ENCODE measurements around the gene CPA4.

Gene CPA4

DNA sequence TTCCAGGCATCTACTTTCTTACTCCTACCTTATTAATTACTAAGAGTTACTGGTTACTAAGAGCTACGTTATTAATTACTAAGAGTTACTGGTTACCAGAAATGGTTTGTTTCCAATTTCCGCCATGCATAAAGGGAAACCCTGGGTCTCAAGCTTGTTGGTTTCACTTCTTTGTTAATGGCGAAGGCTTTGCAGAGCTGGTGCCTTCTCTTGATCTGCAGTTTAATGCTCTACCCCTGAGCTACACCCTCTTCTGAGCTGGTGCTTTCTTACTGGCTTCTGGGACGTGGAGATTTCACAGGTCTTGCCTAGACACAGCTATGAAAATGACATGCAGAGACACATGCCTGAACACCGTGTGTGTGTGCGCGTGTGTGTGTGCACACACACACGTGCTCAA lies 560 bp downstream of the CPA4 start:
- H3K9me3 ChIP-seq (replicated peaks; ENCODE audit: low read length): no peaks in the 10 kb centered on the region
- H3K4me3 ChIP-seq (ENCODE audit: low read length): peak overlapping the region; percentile 34
- peaks cover 6% of the 10 kb centered on the region for H3K27me3 ChIP-seq (ENCODE audit: control insufficient read depth, insufficient read depth, low read length)
- H3K4me1 ChIP-seq (ENCODE audit: control insufficient read depth, insufficient read depth, low read length): peaks cover 47% of the 10 kb centered on the region
- H3K36me3 ChIP-seq (ENCODE audit: insufficient read depth, low read length): no peaks in the 10 kb centered on the region
- peak overlapping the region; percentile 5 for H3K9ac ChIP-seq (ENCODE audit: low read depth, low read length)
- H3K4me2 ChIP-seq (ENCODE audit: low read length): peak overlapping the region; percentile 47

DNA sequence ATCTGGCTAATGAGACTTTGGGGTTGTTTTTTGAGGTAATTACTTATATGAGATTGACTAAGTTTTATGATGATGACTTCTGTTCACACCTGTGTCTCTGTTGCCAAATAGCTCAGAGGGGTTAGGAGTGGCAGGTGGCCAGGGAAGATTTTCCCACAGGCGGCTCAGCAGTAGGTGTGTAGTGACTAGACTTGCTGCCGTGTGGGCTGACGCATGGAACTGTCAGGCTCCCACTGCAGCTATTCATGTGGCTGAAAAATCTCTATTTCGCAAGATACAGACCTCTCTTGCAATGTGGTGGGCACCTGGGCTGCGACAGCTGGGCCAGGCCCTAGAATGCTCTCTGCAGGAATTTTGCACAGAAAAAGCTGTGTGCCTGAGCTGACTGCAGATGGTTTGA lies 1.4 kb downstream of the CPA4 start:
- Histone ChIP-seq H3K9ac (ENCODE audit: low read depth, low read length) (no peak overlapping the region), H3K9me3 (replicated peaks; ENCODE audit: low read length) (no peaks in the 10 kb centered on the region), H3K27me3 (ENCODE audit: control insufficient read depth, insufficient read depth, low read length) (peaks cover 7% of the 10 kb centered on the region), H3K4me1 (ENCODE audit: control insufficient read depth, insufficient read depth, low read length) (peaks cover 47% of the 10 kb centered on the region), H3K36me3 (ENCODE audit: insufficient read depth, low read length) (no peaks in the 10 kb centered on the region), H3K4me3 (ENCODE audit: low read length) (no peak overlapping the region), H3K4me2 (ENCODE audit: low read length) (no peak overlapping the region)

DNA sequence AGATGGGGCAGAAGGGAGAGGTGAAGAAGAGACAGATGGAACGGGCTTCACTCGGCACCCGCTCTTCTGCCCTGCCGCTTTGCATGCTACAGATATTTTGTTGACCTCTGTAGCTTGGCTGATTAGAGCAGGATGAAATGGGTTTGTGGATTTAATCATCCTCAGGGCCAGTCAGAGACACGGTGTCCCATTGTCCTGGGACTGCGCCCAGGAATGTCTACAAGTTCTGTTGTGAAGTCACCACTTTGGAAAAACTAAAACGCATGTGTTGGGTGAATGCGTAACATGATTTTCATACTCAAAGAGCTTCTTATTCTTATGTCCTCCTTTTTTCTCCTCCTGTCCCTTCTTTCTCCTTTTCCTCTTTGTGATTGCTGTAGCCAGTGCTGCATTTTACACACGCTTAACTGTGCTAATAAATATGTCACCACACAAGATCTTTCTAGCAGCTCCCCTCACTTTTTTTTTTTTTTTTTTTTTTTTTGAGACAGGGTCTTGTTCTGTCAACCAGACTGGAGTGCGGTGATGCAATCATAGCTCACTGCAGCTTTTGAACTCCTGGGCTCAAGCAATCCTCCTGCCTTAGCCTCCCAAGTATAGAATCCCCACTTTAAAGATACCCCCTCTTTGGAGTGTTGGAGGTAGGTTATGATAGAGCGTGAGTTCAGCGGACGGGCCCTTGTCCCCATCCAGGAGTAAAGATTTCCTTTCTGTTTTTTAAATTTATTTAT lies 3.4 kb downstream of the CPA4 start:
- Histone ChIP-seq H3K36me3 (ENCODE audit: insufficient read depth, low read length) (no peaks in the 10 kb centered on the region), H3K4me3 (ENCODE audit: low read length) (no peak overlapping the region), H3K27me3 (ENCODE audit: control insufficient read depth, insufficient read depth, low read length) (peaks cover 7% of the 10 kb centered on the region)

DNA sequence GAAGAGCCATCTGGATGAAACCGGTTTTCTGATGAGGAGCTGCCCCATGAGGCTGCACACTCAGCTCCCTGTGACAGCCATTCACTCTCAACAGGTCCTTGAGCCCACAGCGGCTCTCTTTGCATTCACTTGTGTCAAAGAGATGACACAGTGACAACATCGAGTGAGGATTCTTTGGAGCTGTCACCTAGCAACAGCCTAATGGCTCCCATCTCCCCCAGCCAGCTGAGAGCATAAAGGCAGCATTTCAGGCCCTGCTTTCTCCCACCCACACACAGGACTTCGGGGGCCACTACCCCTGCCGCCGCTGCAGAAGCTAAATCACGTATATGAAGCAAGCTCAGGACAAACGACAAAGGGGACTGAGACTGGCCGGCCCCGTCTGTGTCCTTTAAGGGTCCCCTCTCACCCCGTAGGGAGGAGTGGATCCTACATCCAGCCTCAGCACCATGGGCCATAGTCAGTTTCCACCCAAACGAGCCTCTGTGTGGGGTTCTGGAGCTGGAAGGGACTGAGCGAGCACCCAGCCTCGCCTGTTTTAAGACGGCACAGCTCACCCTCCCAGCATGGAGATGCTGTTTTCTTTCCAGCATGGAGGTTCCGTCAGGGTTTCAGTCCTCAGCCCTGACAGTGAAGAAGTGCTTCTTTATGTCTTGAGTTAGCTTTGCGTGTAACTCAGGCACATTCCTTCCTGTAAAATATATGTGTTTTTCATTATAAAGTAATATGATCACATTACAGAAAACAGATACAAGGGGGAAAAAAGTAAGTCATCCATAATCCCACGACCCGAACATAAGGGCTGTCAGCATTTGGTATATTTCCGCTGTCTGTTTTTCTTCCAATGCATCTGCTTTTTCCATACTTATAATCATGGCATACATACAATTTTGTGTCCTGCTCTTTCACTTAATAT lies 4.9 kb downstream of the CPA4 start:
- Histone ChIP-seq H3K36me3 (ENCODE audit: insufficient read depth, low read length) (no peaks in the 10 kb centered on the region), H3K4me1 (ENCODE audit: control insufficient read depth, insufficient read depth, low read length) (peaks cover 28% of the 10 kb centered on the region), H3K4me3 (ENCODE audit: low read length) (no peak overlapping the region), H3K27me3 (ENCODE audit: control insufficient read depth, insufficient read depth, low read length) (peaks cover 12% of the 10 kb centered on the region), H3K4me2 (ENCODE audit: low read length) (no peak overlapping the region), H3K9ac (ENCODE audit: low read depth, low read length) (no peak overlapping the region), H3K9me3 (replicated peaks; ENCODE audit: low read length) (no peaks in the 10 kb centered on the region)

More for the DNA sequence above, 3.4 kb downstream of the CPA4 start:
- Histone ChIP-seq H3K9ac (ENCODE audit: low read depth, low read length) (no peak overlapping the region), H3K4me1 (ENCODE audit: control insufficient read depth, insufficient read depth, low read length) (peaks cover 36% of the 10 kb centered on the region), H3K9me3 (replicated peaks; ENCODE audit: low read length) (no peaks in the 10 kb centered on the region), H3K4me2 (ENCODE audit: low read length) (peak overlapping the region; percentile 46)

- Histone ChIP-seq H3K36me3 (ENCODE audit: insufficient read depth, low read length) (no peaks in the 10 kb centered on the region), H3K4me1 (ENCODE audit: control insufficient read depth, insufficient read depth, low read length) (peaks cover 20% of the 10 kb centered on the region), H3K4me3 (ENCODE audit: low read length) (no peak overlapping the region)
Observed at GRCh38 chr7:130298544-130299326, 5.8 kb downstream of the CPA4 start.

GRCh38 chr7:130299866-130300265 lies 6.9 kb downstream of the CPA4 start:
- Histone ChIP-seq H3K9ac (ENCODE audit: low read depth, low read length) (no peak overlapping the region), H3K36me3 (ENCODE audit: insufficient read depth, low read length) (no peaks in the 10 kb centered on the region)

More at GRCh38 chr7:130298544-130299326, 5.8 kb downstream of the CPA4 start:
- Histone ChIP-seq H3K9ac (ENCODE audit: low read depth, low read length) (no peak overlapping the region), H3K27me3 (ENCODE audit: control insufficient read depth, insufficient read depth, low read length) (peaks cover 14% of the 10 kb centered on the region), H3K4me2 (ENCODE audit: low read length) (no peak overlapping the region), H3K9me3 (replicated peaks; ENCODE audit: low read length) (no peaks in the 10 kb centered on the region)

DNA sequence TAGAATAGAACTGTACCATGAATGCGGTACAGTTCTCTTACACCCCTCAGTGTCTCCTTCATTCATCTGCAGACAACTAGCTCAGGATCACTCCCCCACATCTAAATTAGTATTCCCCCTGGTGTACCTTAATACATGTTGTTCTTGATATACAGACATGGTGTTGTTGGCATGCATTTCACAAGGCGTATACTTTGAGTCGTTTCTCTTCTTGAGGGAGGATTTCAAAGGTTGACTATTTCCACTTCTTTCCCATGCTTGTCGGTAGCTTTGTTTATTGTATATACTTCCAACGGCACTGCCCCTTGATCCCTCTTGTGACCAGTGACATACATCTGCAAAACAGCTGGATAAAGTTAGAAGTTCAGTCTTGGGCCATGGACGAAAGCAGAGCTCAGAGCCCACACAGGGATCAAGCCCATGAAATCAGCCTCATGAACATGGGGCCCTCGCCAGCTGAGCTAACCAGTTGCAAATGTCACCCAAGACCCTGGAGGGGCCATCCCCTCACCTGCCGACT lies 8.6 kb downstream of the CPA4 start:
- Histone ChIP-seq H3K9me3 (replicated peaks; ENCODE audit: low read length) (no peaks in the 10 kb centered on the region), H3K4me3 (ENCODE audit: low read length) (no peak overlapping the region), H3K4me2 (ENCODE audit: low read length) (no peak overlapping the region)

More at GRCh38 chr7:130299866-130300265, 6.9 kb downstream of the CPA4 start:
- Histone ChIP-seq H3K9me3 (replicated peaks; ENCODE audit: low read length) (no peaks in the 10 kb centered on the region), H3K4me3 (ENCODE audit: low read length) (no peak overlapping the region), H3K4me2 (ENCODE audit: low read length) (no peak overlapping the region), H3K27me3 (ENCODE audit: control insufficient read depth, insufficient read depth, low read length) (peaks cover 18% of the 10 kb centered on the region), H3K4me1 (ENCODE audit: control insufficient read depth, insufficient read depth, low read length) (peaks cover 10% of the 10 kb centered on the region)

DNA sequence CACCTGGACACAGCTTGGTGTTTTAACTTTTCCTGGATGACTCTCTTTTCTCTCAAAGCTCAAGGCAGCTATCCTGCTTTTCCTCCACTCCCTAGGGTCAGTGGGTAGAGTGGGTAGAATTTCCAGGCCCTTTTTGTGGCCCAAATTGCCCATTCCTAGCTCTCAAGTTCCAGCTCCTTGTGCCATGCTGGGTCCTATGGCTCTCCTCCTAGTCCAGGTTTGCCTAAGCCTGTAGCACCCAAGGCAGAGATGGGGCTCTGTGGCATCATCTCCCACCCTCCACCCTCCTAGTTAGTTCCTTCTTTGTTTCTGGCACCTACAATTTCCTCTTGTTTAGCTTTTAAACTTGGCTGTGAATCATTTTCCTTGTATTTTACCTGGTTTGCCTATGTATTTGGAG lies 9.7 kb downstream of the CPA4 start:
- Histone ChIP-seq H3K36me3 (ENCODE audit: insufficient read depth, low read length) (no peaks in the 10 kb centered on the region), H3K9ac (ENCODE audit: low read depth, low read length) (no peak overlapping the region), H3K4me2 (ENCODE audit: low read length) (no peak overlapping the region), H3K4me1 (ENCODE audit: control insufficient read depth, insufficient read depth, low read length) (no peaks in the 10 kb centered on the region), H3K9me3 (replicated peaks; ENCODE audit: low read length) (no peaks in the 10 kb centered on the region), H3K4me3 (ENCODE audit: low read length) (no peak overlapping the region), H3K27me3 (ENCODE audit: control insufficient read depth, insufficient read depth, low read length) (peaks cover 31% of the 10 kb centered on the region)

More for the DNA sequence above, 8.6 kb downstream of the CPA4 start:
- Histone ChIP-seq H3K4me1 (ENCODE audit: control insufficient read depth, insufficient read depth, low read length) (no peaks in the 10 kb centered on the region), H3K27me3 (ENCODE audit: control insufficient read depth, insufficient read depth, low read length) (peaks cover 31% of the 10 kb centered on the region), H3K9ac (ENCODE audit: low read depth, low read length) (no peak overlapping the region), H3K36me3 (ENCODE audit: insufficient read depth, low read length) (no peaks in the 10 kb centered on the region)

- peaks cover 28% of the 10 kb centered on the region for H3K27me3 ChIP-seq (ENCODE audit: control insufficient read depth, insufficient read depth, low read length)
- no peak overlapping the region for H3K9ac ChIP-seq (ENCODE audit: low read depth, low read length)
- no peaks in the 10 kb centered on the region for H3K36me3 ChIP-seq (ENCODE audit: insufficient read depth, low read length)
- H3K9me3 ChIP-seq (replicated peaks; ENCODE audit: low read length): no peaks in the 10 kb centered on the region
- no peak overlapping the region for H3K4me3 ChIP-seq (ENCODE audit: low read length)
- H3K4me1 ChIP-seq (ENCODE audit: control insufficient read depth, insufficient read depth, low read length): no peaks in the 10 kb centered on the region
- H3K4me2 ChIP-seq (ENCODE audit: low read length): no peak overlapping the region
Observed at GRCh38 chr7:130303127-130303526, 10.2 kb downstream of the CPA4 start.

DNA sequence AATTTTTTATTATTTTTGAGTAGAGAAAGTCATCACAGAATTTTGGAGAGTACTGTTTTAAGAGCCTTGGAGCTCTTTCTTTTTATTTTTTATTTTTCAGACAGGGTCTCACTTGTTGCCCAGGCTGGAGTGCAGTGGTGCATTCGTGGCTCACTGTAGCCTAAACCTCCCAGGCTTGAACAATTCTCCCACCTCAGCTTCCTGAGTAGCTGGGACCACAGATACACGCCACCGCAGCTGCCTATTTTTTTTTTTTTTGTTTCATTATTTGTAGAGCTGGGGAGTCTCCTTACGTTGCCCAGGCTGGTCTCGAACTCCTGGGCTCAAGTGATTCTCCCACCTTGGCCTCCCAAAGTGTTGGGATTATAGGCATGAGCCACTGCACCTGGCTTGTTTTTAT lies 10.6 kb downstream of the CPA4 start:
- Histone ChIP-seq H3K4me2 (ENCODE audit: low read length) (no peak overlapping the region), H3K36me3 (ENCODE audit: insufficient read depth, low read length) (no peaks in the 10 kb centered on the region), H3K9ac (ENCODE audit: low read depth, low read length) (no peak overlapping the region)

DNA sequence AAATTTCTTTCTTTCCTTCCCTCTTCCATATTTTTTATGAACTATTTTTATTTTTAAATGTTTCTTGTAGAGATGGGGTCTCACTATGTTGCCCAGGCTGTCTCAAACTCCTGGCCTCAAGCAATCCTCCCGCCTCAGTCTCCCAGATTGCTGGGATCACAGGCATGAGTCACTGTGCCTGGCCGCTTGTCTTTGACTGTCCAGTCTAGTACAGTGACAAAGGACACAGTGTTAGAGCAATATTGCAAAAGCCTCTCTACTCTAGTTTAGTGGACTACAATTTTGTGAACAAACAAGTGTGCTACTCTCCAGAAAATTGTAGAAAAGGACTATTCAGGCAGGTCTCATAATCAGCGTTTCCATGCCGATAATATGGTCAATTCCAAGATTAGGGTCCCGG lies 11.0 kb downstream of the CPA4 start:
- H3K36me3 ChIP-seq (ENCODE audit: insufficient read depth, low read length): no peaks in the 10 kb centered on the region
- H3K9ac ChIP-seq (ENCODE audit: low read depth, low read length): no peak overlapping the region
- peaks cover 27% of the 10 kb centered on the region for H3K27me3 ChIP-seq (ENCODE audit: control insufficient read depth, insufficient read depth, low read length)
- H3K4me3 ChIP-seq (ENCODE audit: low read length): no peak overlapping the region
- H3K4me1 ChIP-seq (ENCODE audit: control insufficient read depth, insufficient read depth, low read length): no peaks in the 10 kb centered on the region
- no peak overlapping the region for H3K4me2 ChIP-seq (ENCODE audit: low read length)
- no peaks in the 10 kb centered on the region for H3K9me3 ChIP-seq (replicated peaks; ENCODE audit: low read length)

More for the DNA sequence above, 10.6 kb downstream of the CPA4 start:
- H3K4me1 ChIP-seq (ENCODE audit: control insufficient read depth, insufficient read depth, low read length): no peaks in the 10 kb centered on the region
- peaks cover 27% of the 10 kb centered on the region for H3K27me3 ChIP-seq (ENCODE audit: control insufficient read depth, insufficient read depth, low read length)
- H3K9me3 ChIP-seq (replicated peaks; ENCODE audit: low read length): no peaks in the 10 kb centered on the region
- no peak overlapping the region for H3K4me3 ChIP-seq (ENCODE audit: low read length)

Measured in skeletal muscle satellite cell (primary cell).